Adrenal gland (tissue), 5 donors: ENCODE results near the gene PELI1.

Experiments used
- POLR2A ChIP-seq, 2 donors: fragments of 450-650 bp; IDR thresholded peaks; one replicate each; pipeline ENCODE4 v1.6.1; 2017; ENCODE audit warnings: antibody characterized with exemption in 2 of 2, mild to moderate bottlenecking in 2 of 2, moderate library complexity in 1 of 2
- TF ChIP-seq, protein P1 (sequence below), 6 experiments: fragments of 450-650 bp in 4 of 6; fragments of 200-600 bp in 2 of 6; sonication (generic) in 1 of 6; IDR thresholded peaks; 1 replicate in 5 of 6; 2 replicates in 1 of 6; pipeline versions ENCODE4 v1.5.1 to v1.8.0; 2016 to 2021; ENCODE audit warnings: antibody characterized with exemption in 6 of 6, mild to moderate bottlenecking in 2 of 6, moderate library complexity in 1 of 6
- donor health status: DM: no; HTN: no; CAD: no.

DNA sequence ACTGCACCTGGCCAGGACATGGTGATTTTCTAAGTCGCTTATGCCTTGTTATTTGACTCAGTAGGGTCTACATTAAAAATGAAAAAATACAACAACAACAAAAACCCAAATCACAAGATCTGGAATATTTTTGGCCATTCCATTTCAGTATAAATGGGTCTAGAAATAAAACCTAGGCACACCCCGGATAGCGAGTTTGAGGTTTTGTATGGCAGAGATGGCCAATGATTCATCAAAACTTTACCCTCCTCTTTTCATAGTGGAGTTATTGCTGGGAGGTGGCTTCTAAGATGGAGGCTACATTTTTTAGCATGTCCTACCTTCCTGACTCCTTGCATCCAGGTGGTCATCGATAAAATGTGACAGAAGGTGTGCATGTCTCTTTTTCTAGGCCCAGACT, 49.3 kb upstream of the PELI1 start:
- TF ChIP-seq, protein P1, sequence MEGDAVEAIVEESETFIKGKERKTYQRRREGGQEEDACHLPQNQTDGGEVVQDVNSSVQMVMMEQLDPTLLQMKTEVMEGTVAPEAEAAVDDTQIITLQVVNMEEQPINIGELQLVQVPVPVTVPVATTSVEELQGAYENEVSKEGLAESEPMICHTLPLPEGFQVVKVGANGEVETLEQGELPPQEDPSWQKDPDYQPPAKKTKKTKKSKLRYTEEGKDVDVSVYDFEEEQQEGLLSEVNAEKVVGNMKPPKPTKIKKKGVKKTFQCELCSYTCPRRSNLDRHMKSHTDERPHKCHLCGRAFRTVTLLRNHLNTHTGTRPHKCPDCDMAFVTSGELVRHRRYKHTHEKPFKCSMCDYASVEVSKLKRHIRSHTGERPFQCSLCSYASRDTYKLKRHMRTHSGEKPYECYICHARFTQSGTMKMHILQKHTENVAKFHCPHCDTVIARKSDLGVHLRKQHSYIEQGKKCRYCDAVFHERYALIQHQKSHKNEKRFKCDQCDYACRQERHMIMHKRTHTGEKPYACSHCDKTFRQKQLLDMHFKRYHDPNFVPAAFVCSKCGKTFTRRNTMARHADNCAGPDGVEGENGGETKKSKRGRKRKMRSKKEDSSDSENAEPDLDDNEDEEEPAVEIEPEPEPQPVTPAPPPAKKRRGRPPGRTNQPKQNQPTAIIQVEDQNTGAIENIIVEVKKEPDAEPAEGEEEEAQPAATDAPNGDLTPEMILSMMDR (IDR thresholded peaks at IDR 0.05): no peak
- TF ChIP-seq POLR2A (IDR thresholded peaks at IDR 0.05): no peak
